Measurements from ENCODE around the gene MED12L. TPM values are rescaled to one million over a fixed set of nuclear protein-coding genes. Genes with fewer than 3 reads are reported as not detected.

Gene MED12L
- total and polyA plus RNA-seq, 7 donors = 0.16 to 0.71 (median 0.28) TPM; not detected in 2

GRCh38 chr3:151171145-151171757 lies 85.8 kb downstream of the MED12L start:
- TF ChIP-seq CTCF (IDR thresholded peaks at IDR 0.05) = no peak
- TF ChIP-seq EP300 (IDR thresholded peaks at IDR 0.05) = peak in 1 of 4 donors; percentile 62
- peak in 1 of 4 donors; percentile 16 for TF ChIP-seq POLR2AphosphoS5 (IDR thresholded peaks at IDR 0.05)
- TF ChIP-seq POLR2A (IDR thresholded peaks at IDR 0.05) = no peak
- Histone ChIP-seq H3K4me1 (no peaks in the 10 kb centered on the region), H3K9me3 (no peaks in the 10 kb centered on the region), H3K36me3 (no peaks in the 10 kb centered on the region), H3K27ac (peak overlapping the region in 3 of 4 donors; percentile 28 to 51 (median 48)), H3K27me3 (no peaks in the 10 kb centered on the region), H3K4me3 (no peak overlapping the region)
- DNase-seq = peak; percentile 64
- intact Hi-C loops (cut with DNase I) = no loop called here
- 29 to 50% methylated on average over 5 of the region's 5 CpGs for WGBS, 2 donors

- 63 to 73% methylated on average over 2 of the region's 2 CpGs for WGBS, 2 donors
- no peaks in the 10 kb centered on the region for H3K27me3 ChIP-seq
- DNase-seq = no peak
- no peaks in the 10 kb centered on the region for H3K36me3 ChIP-seq
- intact Hi-C loops (cut with DNase I) = no loop called here
- TF ChIP-seq CTCF (IDR thresholded peaks at IDR 0.05) = no peak
- TF ChIP-seq EP300 (IDR thresholded peaks at IDR 0.05) = no peak
- TF ChIP-seq POLR2A (IDR thresholded peaks at IDR 0.05) = no peak
- no peak for TF ChIP-seq POLR2AphosphoS5 (IDR thresholded peaks at IDR 0.05)
- H3K27ac ChIP-seq = no peak overlapping the region
- H3K4me3 ChIP-seq = no peak overlapping the region
- H3K4me1 ChIP-seq = no peaks in the 10 kb centered on the region
- H3K9me3 ChIP-seq = no peaks in the 10 kb centered on the region
These were observed 88.9 kb downstream of the MED12L start for GRCh38 chr3:151174351-151174750.

- H3K27ac ChIP-seq = no peak overlapping the region
- H3K4me1 ChIP-seq = no peaks in the 10 kb centered on the region
- no peak overlapping the region for H3K4me3 ChIP-seq
- no peak for DNase-seq
- intact Hi-C loops (cut with DNase I) = no loop called here
- H3K27me3 ChIP-seq = no peaks in the 10 kb centered on the region
- TF ChIP-seq POLR2A (IDR thresholded peaks at IDR 0.05) = no peak
- TF ChIP-seq EP300 (IDR thresholded peaks at IDR 0.05) = no peak
- no peak for TF ChIP-seq CTCF (IDR thresholded peaks at IDR 0.05)
- no peak for TF ChIP-seq POLR2AphosphoS5 (IDR thresholded peaks at IDR 0.05)
- H3K36me3 ChIP-seq = no peaks in the 10 kb centered on the region
- no peaks in the 10 kb centered on the region for H3K9me3 ChIP-seq
- WGBS, 2 donors = 94 to 95% methylated on average over 2 of the region's 2 CpGs
These were observed 90.5 kb downstream of the MED12L start for GRCh38 chr3:151175952-151176351.

GRCh38 chr3:151178208-151178845 lies 92.9 kb downstream of the MED12L start:
- H3K36me3 ChIP-seq = no peaks in the 10 kb centered on the region
- no peak overlapping the region for H3K27ac ChIP-seq
- 21 to 75% methylated on average over 2 of the region's 2 CpGs for WGBS, 2 donors
- TF ChIP-seq EP300 (IDR thresholded peaks at IDR 0.05) (no peak), POLR2A (IDR thresholded peaks at IDR 0.05) (no peak), POLR2AphosphoS5 (IDR thresholded peaks at IDR 0.05) (no peak), CTCF (IDR thresholded peaks at IDR 0.05) (no peak)
- no peak for DNase-seq
- H3K4me1 ChIP-seq = no peaks in the 10 kb centered on the region
- no peak overlapping the region for H3K4me3 ChIP-seq
- intact Hi-C loops (cut with DNase I) = no loop called here
- H3K9me3 ChIP-seq = no peaks in the 10 kb centered on the region
- no peaks in the 10 kb centered on the region for H3K27me3 ChIP-seq
